ENCODE data around the gene GADD45G. TPM values are rescaled to one million over a fixed set of nuclear protein-coding genes. Genes with fewer than 3 reads are reported as not detected.

The GADD45G gene
- total and polyA plus RNA-seq, 2 of the 8 experiments (the other 6 are each of a cell fraction or from before 2014, with no cell fraction given), result 7.0 to 11.4 TPM

- Histone ChIP-seq H2BK12ac (ENCODE audit: low read depth, low read length) (no peak overlapping the region), H3K4me2 (ENCODE audit: insufficient read depth in 1 of 2, low read depth in 2 of 2, low read length in 2 of 2) (no peak overlapping the region), H4K91ac (replicated peaks; ENCODE audit: insufficient read length, low read length) (no peak overlapping the region), H3K23me2 (ENCODE audit: low read depth, low read length) (no peaks in the 10 kb centered on the region), H3K36me3 (ENCODE audit: control insufficient read depth in 2 of 4, insufficient read depth in 4 of 4, low read length in 3 of 4) (no peaks in the 10 kb centered on the region), H3K4me1 (replicated peaks in 1 of 4; ENCODE audit: control insufficient read depth in 3 of 4, insufficient read depth in 4 of 4, low read length in 3 of 4) (no peaks in the 10 kb centered on the region), H2AK5ac (ENCODE audit: low read depth, low read length) (no peak overlapping the region), H3K27me3 (replicated peaks in 1 of 4; ENCODE audit: control insufficient read depth in 3 of 4, extremely low read depth in 1 of 4, insufficient read depth in 3 of 4, low read length in 3 of 4) (peaks cover 0 to 2% (median 0%) of the 10 kb centered on the region in 4 experiments; a peak in 3 of 7 replicates), H3K18ac (ENCODE audit: extremely low read depth, low read length) (no peak overlapping the region), H2BK120ac (replicated peaks; ENCODE audit: low read depth, low read length) (no peak overlapping the region), H2BK15ac (ENCODE audit: low read length) (no peak overlapping the region), H2BK20ac (ENCODE audit: low read length) (no peak overlapping the region), H3K4ac (replicated peaks; ENCODE audit: insufficient read length, low read depth, low read length) (no peak overlapping the region), H3K27ac (ENCODE audit: low read depth, low read length) (no peak overlapping the region), H4K20me1 (replicated peaks in 1 of 2; ENCODE audit: control insufficient read depth in 1 of 2, insufficient read depth in 2 of 2, low read length in 2 of 2) (no peaks in the 10 kb centered on the region), H3K56ac (replicated peaks; ENCODE audit: insufficient read length, low read depth, low read length) (no peak overlapping the region), H3K79me1 (ENCODE audit: low read depth, low read length) (no peaks in the 10 kb centered on the region), H2BK5ac (ENCODE audit: low read depth, low read length) (no peak overlapping the region), H4K5ac (ENCODE audit: insufficient read length, low read depth, low read length) (no peak overlapping the region), H2AFZ (ENCODE audit: low read length) (no peak overlapping the region), H3K4me3 (ENCODE audit: extremely low read depth in 1 of 4, insufficient read depth in 2 of 4, low read depth in 3 of 4, low read length in 4 of 4) (no peak overlapping the region), H3K9ac (replicated peaks in 1 of 4; ENCODE audit: extremely low read depth in 1 of 4, low read depth in 3 of 4, low read length in 3 of 4) (no peak overlapping the region), H4K8ac (ENCODE audit: extremely low read depth, insufficient read depth, low read length) (no peak overlapping the region), H3K14ac (ENCODE audit: insufficient read length) (no peak overlapping the region), H3K79me2 (ENCODE audit: control insufficient read depth in 1 of 2, insufficient read depth in 2 of 2, low read length in 2 of 2) (no peaks in the 10 kb centered on the region), H3K23ac (ENCODE audit: insufficient read length) (no peak overlapping the region), H3K9me3 (ENCODE audit: insufficient read depth in 2 of 2, low read depth in 1 of 2, low read length in 1 of 2) (no peaks in the 10 kb centered on the region)
- WGBS, 2 experiments (ENCODE audit: extremely low coverage in 1 of 2, insufficient coverage in 1 of 2, insufficient read length in 1 of 2, insufficient replicate concordance in 2 of 2, low coverage in 1 of 2, low lambda C conversion rate in 2 of 2, missing lambda C conversion rate in 1 of 2), result 93% methylated on average over 7 of the region's 7 CpGs; no CpG with 5 or more reads in 1 of the 2 experiments
- ChIA-PET CTCF (ENCODE audit: partially characterized antibody) (interaction anchor here (0.9 to 2.1 kb wide), 6 partner anchors 12 to 107 kb away, joined by 3 to 8 read pairs (median 3); no protein-coding TSS in a partner anchor), POLR2A (ENCODE audit: partially characterized antibody) (interaction anchor here (0.8 to 2.1 kb wide), 2 partner anchors 26 to 29 kb away, joined by 3 to 5 read pairs; no protein-coding TSS in a partner anchor)
- FAIRE-seq (no peak), DNase-seq (ENCODE audit: low read depth in 1 of 2, low spot score in 2 of 2) (no peak)
- TF ChIP-seq MAFK (IDR thresholded peaks at IDR 0.05; ENCODE audit: low read depth, low read length), result no peak
- TF ChIP-seq CBX8 (IDR thresholded peaks at IDR 0.05; ENCODE audit: borderline replicate concordance, low read depth, low read length), result no peak
- TF ChIP-seq ATF2 (IDR thresholded peaks at IDR 0.05; ENCODE audit: low read length), result no peak
- no peak for TF ChIP-seq BRCA1 (IDR thresholded peaks at IDR 0.05; ENCODE audit: low read depth, low read length)
- no peak for TF ChIP-seq HDAC6 (IDR thresholded peaks at IDR 0.05; ENCODE audit: low read depth, low read length)
- no peak for TF ChIP-seq JUND (IDR thresholded peaks at IDR 0.05; ENCODE audit: low read length)
- no peak for TF ChIP-seq NRF1 (IDR thresholded peaks at IDR 0.05; ENCODE audit: low read depth, low read length)
- no peak for TF ChIP-seq BACH1 (IDR thresholded peaks at IDR 0.05; ENCODE audit: low read length)
These were observed 27.5 kb downstream of the GADD45G start for GRCh38 chr9:89632192-89632733.
